Esophagus muscularis mucosa (tissue), 4 donors: Measurements from ENCODE around the gene FAP. TPM values are rescaled to one million over a fixed set of nuclear protein-coding genes. Genes with fewer than 3 reads are reported as not detected.

ENCODE experiments used
- DNase-seq: peaks from one replicate; pipeline ENCODE4 v3.0.0-alpha.2; 2017; ENCODE audit errors: extremely low spot score
- H3K27ac ChIP-seq, 4 donors: fragments of 200-600 bp; sonication (generic); replicated peaks in 1 of 4; 1 replicate in 3 of 4; 2 replicates in 1 of 4; pipeline ENCODE4 v1.5.1; 2016 to 2019; ENCODE audit warnings: mild to moderate bottlenecking in 1 of 4
- H3K27me3 ChIP-seq, 4 donors: fragments of 200-600 bp; sonication (generic); one replicate each; pipeline versions ENCODE4 v1.5.1 to v1.6.0; 2016 to 2019
- H3K36me3 ChIP-seq, 4 donors: fragments of 200-600 bp; sonication (generic); one replicate each; pipeline ENCODE4 v1.5.1; 2016 to 2019
- H3K4me1 ChIP-seq, 4 donors: fragments of 200-600 bp; sonication (generic); one replicate each; pipeline ENCODE4 v1.5.1; 2016 to 2019
- H3K4me3 ChIP-seq, 4 donors: fragments of 200-600 bp; sonication (generic); 1 replicate in 2 of 4; 2 replicates in 2 of 4; pipeline ENCODE4 v1.5.1; 2016 to 2019; ENCODE audit warnings: mild to moderate bottlenecking in 4 of 4, moderate library complexity in 1 of 4
- H3K9me3 ChIP-seq, 4 donors: fragments of 200-600 bp; sonication (generic); 1 replicate in 3 of 4; 2 replicates in 1 of 4; pipeline ENCODE4 v1.5.1; 2016 to 2019
- EP300 ChIP-seq: sonication (generic); formaldehyde crosslinking; IDR thresholded peaks from one replicate; pipeline ENCODE4 v1.6.1; 2017; ENCODE audit warnings: antibody characterized with exemption
- POLR2A ChIP-seq: fragments of 450-650 bp; IDR thresholded peaks from one replicate; pipeline ENCODE4 v1.6.1; 2017; ENCODE audit warnings: antibody characterized with exemption, moderate library complexity, mild to moderate bottlenecking, low read depth
- POLR2AphosphoS5 ChIP-seq, 2 donors: sonication (generic); formaldehyde crosslinking; IDR thresholded peaks; one replicate each; pipeline ENCODE4 v1.6.1; 2017; ENCODE audit warnings: antibody characterized with exemption in 2 of 2
- WGBS: methylation state at CpG from one replicate; pipeline ENCODE4 v1.1.5; 2018; 5-methylcytosine and 5-hydroxymethylcytosine counted together
- intact Hi-C: fragments of 100-400 bp; cut with DNase I; formaldehyde crosslinking; loops from one replicate; pipeline ENCODE4 v1.15.1; 2023
- total RNA-seq, 4 donors: library from RNA; depleted of rRNA; stranded (reverse); fragments of >200 nt; gene quantifications; one replicate each; pipeline versions ENCODE4 v1.1.0 to v1.2.1, GENCODE V29; 2016
- TF ChIP-seq, protein P1 (sequence below), 3 experiments: fragments of 200-600 bp in 2 of 3; fragments of 450-650 bp in 1 of 3; sonication (generic) in 2 of 3; IDR thresholded peaks; one replicate each; pipeline ENCODE4 v1.5.1; 2017 to 2019; ENCODE audit warnings: antibody characterized with exemption in 3 of 3, mild to moderate bottlenecking in 2 of 3, moderate library complexity in 1 of 3

FAP gene
- total RNA-seq, 4 donors from 2014 or later = 8.0 to 16.7 (median 13.1) TPM

DNA sequence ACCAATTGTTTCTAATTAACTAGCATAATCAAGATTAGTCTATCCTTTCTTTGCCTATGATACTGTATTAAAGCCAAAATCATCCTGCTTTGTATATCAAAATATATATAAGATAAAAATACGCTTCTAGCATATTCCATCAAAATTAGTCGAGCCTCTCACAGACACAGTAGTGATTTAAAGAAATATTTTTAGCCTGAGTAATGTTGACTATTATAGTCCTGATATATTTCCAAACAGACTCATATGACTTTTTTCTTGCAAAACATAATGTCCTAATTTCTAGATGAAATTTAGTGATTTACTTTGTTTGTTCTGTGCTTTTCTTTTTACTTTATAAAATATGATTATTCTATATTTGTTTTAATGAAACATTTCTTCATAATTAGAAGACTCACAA is 30.9 kb downstream of the FAP start:
- Histone ChIP-seq H3K4me1 (peaks cover 0 to 21% (median 16%) of the 10 kb centered on the region in 4 donors), H3K4me3 (no peak overlapping the region), H3K9me3 (no peaks in the 10 kb centered on the region), H3K36me3 (no peaks in the 10 kb centered on the region), H3K27me3 (no peaks in the 10 kb centered on the region), H3K27ac (peak overlapping the region; percentile 30 to 58 (median 46))
- no peak for DNase-seq
- TF ChIP-seq, protein P1, sequence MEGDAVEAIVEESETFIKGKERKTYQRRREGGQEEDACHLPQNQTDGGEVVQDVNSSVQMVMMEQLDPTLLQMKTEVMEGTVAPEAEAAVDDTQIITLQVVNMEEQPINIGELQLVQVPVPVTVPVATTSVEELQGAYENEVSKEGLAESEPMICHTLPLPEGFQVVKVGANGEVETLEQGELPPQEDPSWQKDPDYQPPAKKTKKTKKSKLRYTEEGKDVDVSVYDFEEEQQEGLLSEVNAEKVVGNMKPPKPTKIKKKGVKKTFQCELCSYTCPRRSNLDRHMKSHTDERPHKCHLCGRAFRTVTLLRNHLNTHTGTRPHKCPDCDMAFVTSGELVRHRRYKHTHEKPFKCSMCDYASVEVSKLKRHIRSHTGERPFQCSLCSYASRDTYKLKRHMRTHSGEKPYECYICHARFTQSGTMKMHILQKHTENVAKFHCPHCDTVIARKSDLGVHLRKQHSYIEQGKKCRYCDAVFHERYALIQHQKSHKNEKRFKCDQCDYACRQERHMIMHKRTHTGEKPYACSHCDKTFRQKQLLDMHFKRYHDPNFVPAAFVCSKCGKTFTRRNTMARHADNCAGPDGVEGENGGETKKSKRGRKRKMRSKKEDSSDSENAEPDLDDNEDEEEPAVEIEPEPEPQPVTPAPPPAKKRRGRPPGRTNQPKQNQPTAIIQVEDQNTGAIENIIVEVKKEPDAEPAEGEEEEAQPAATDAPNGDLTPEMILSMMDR (IDR thresholded peaks at IDR 0.05) = no peak
- no peak for TF ChIP-seq POLR2AphosphoS5 (IDR thresholded peaks at IDR 0.05)
- TF ChIP-seq EP300 = no peak
- no peak for TF ChIP-seq POLR2A
- intact Hi-C loops = no loop called here
- 39% methylated on average over 2 of the region's 2 CpGs for WGBS

DNA sequence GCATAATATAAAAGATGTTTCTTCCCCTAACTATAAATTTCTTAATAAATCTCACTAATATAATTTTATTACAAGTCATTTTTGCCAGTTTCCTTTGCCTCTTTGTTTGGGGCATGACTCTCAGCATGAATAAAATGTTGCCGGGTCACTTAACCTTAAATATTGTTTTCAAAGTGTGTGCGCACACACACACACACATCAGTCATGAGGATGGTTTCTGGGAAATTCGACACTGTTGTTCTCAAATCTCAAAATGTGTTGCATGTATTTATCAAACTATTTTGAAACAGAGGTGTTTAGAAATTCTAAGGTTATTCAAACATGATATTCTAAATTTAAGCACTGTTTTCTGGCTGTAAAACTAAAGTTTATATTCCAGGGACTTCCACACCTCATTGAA is 31.5 kb downstream of the FAP start:
- H3K36me3 ChIP-seq = no peaks in the 10 kb centered on the region
- DNase-seq = no peak
- WGBS = 41% methylated on average over 3 of the region's 3 CpGs
- H3K27me3 ChIP-seq = no peaks in the 10 kb centered on the region
- TF ChIP-seq, protein P1 (IDR thresholded peaks at IDR 0.05) = no peak
- no peak for TF ChIP-seq POLR2AphosphoS5 (IDR thresholded peaks at IDR 0.05)
- TF ChIP-seq EP300 = no peak
- no peak for TF ChIP-seq POLR2A
- H3K9me3 ChIP-seq = no peaks in the 10 kb centered on the region
- H3K27ac ChIP-seq = peak overlapping the region in 2 of 4 donors; percentile 58 to 59
- H3K4me1 ChIP-seq = peaks cover 0 to 21% (median 16%) of the 10 kb centered on the region in 4 donors
- intact Hi-C loops = no loop called here
- H3K4me3 ChIP-seq = no peak overlapping the region

DNA sequence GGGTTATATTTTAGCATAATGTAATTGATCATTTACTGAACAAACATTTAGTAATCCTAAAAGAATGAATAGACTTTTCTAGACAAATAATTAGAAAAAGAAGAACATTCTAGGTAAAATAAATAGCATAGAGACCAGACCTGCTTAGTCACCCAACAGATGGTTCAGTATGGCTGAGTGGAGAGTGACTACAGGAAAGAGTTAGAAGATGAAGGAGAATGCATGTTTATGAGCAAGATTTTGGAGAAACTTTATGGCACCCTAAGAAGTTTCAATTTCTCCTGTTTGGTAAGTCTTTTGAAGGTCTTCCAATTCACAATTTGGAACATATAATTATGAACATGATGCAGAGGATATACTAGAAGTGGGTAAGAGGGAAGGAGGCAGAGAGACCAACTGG is 32.9 kb downstream of the FAP start:
- TF ChIP-seq, protein P1 (IDR thresholded peaks at IDR 0.05) = no peak
- TF ChIP-seq POLR2AphosphoS5 (IDR thresholded peaks at IDR 0.05) = no peak
- TF ChIP-seq POLR2A = no peak
- TF ChIP-seq EP300 = no peak
- Histone ChIP-seq H3K4me1 (peaks cover 0 to 21% (median 16%) of the 10 kb centered on the region in 4 donors), H3K4me3 (no peak overlapping the region), H3K27me3 (no peaks in the 10 kb centered on the region), H3K36me3 (no peaks in the 10 kb centered on the region), H3K27ac (peak overlapping the region in 1 of 4 donors; percentile 59), H3K9me3 (no peaks in the 10 kb centered on the region)
- intact Hi-C loops = no loop called here
- no peak for DNase-seq

DNA sequence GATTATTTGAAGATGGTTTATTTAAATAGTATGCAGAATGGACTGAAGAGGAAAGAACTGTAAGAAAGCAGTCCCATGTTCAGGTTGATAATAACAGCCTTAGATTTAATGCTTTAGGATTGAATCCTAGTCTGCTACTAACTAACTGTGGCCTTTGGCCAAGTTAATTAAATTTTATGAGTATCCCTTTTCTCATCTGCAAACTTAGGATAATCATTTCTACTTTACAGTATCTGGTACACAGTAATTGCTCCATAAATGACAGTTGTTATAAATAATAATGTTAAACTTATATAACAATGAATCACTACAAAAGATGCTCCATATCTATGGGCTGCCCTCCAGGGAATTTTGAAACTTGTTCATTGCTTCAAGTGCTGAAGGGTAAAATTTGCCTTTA is 41.0 kb downstream of the FAP start:
- H3K4me1 ChIP-seq = no peaks in the 10 kb centered on the region
- no peak overlapping the region for H3K4me3 ChIP-seq
- intact Hi-C loops = no loop called here
- no peaks in the 10 kb centered on the region for H3K27me3 ChIP-seq
- no peak for DNase-seq
- H3K9me3 ChIP-seq = no peaks in the 10 kb centered on the region
- no peaks in the 10 kb centered on the region for H3K36me3 ChIP-seq
- H3K27ac ChIP-seq = no peak overlapping the region
- TF ChIP-seq EP300 = no peak
- TF ChIP-seq, protein P1 (IDR thresholded peaks at IDR 0.05) = no peak
- TF ChIP-seq POLR2A = no peak
- TF ChIP-seq POLR2AphosphoS5 (IDR thresholded peaks at IDR 0.05) = no peak

DNA sequence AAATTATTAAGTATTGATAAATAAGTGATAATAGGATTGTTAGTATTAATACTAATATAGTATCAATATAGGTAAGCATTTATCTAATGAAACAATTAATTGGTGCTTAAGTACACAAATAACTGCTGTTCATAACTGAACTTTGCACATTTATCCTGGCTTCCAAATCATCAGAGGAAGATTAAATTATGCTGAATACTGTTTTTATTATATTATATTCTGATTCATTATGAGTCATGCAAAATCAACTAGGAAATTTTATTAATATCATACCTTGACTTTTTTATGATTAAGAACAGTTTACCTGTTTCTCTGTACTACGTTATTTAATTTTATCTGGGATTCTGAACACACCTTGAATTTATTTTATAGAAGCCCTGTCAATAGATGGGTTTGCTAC is 42.6 kb downstream of the FAP start:
- Histone ChIP-seq H3K27ac (no peak overlapping the region), H3K27me3 (no peaks in the 10 kb centered on the region), H3K4me1 (no peaks in the 10 kb centered on the region), H3K9me3 (no peaks in the 10 kb centered on the region), H3K4me3 (no peak overlapping the region), H3K36me3 (no peaks in the 10 kb centered on the region)
- WGBS = 86% methylated on average over 1 of the region's 1 CpG
- DNase-seq = no peak
- intact Hi-C loops = no loop called here
- no peak for TF ChIP-seq POLR2A
- TF ChIP-seq, protein P1 (IDR thresholded peaks at IDR 0.05) = no peak
- TF ChIP-seq POLR2AphosphoS5 (IDR thresholded peaks at IDR 0.05) = no peak
- TF ChIP-seq EP300 = no peak
